HUES6 (cell line): ENCODE data around the gene HSFX3.
"Not testable (repeated sequence)": the region's sequence is repeated elsewhere in the genome, so short reads cannot be mapped to it uniquely, and the experiment has no call there.

Source experiments
- H3K27ac ChIP-seq: 2 replicates; pipeline ENCODE4 v1.7.0; 2013; ENCODE audit warnings: low read depth, mild to moderate bottlenecking, low read length, inconsistent platforms
- H3K27me3 ChIP-seq: 2 replicates; pipeline ENCODE4 v1.6.1; 2013; ENCODE audit warnings: low read length; ENCODE audit not compliant: control insufficient read depth, insufficient read depth
- H3K36me3 ChIP-seq: 2 replicates; pipeline ENCODE4 v1.6.1; 2013; ENCODE audit warnings: low read length; ENCODE audit not compliant: control insufficient read depth, insufficient read depth
- H3K4me1 ChIP-seq: 2 replicates; pipeline ENCODE4 v1.6.1; 2013; ENCODE audit warnings: low read length; ENCODE audit not compliant: control insufficient read depth, insufficient read depth
- H3K4me3 ChIP-seq: 2 replicates; pipeline ENCODE4 v1.5.1; 2013; ENCODE audit warnings: low read depth, low read length
- H3K9ac ChIP-seq: one replicate; pipeline ENCODE4 v1.6.1; 2013; ENCODE audit warnings: mild to moderate bottlenecking, low read length
- H3K9me3 ChIP-seq: 2 replicates; pipeline ENCODE4 v1.6.1; 2013; ENCODE audit warnings: low read depth, low read length; ENCODE audit not compliant: control insufficient read depth, insufficient read depth

Gene HSFX3

DNA sequence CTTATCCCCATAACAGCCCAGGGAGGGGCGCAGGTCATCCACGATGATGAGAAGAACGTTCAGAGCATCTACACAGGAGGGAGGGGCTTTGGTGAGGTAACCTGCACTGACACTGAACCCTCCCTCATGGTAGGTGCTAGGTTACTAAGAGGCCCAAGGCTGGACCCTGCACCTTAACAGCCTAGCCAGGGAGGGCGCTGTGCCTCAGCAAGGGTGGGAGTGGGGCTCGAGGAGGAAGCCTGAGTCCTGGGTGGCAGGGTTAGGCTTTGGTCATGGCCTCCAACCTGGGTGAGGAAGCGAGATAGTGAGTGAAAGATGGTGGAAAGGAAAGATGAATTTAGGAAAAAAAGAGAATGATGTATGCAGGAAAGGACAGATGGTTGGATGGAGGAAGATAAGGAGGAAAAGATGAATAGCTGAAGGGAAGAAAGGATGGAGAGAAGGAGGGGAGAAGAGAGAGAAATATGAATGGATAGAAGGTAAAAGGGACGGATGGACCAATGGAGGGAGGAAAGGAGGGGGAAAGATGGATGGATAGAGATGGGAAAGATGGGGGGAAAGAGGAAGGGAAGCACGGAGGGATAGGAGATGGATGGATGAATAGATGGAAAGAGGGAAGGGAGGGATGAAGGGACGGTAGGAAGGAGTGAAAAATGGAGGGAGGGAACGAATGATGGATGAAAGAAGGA lies 45.4 kb downstream of the HSFX3 start:
- Histone ChIP-seq H3K4me1 (peaks cover 30% of the 10 kb centered on the region), H3K27me3 (peaks cover 13% of the 10 kb centered on the region; the same call in 1 of the 2 replicates), H3K9me3 (no peaks in the 10 kb centered on the region), H3K27ac (no peak overlapping the region), H3K36me3 (peaks cover 29% of the 10 kb centered on the region), H3K4me3 (peak overlapping the region; percentile 75), H3K9ac (peak overlapping the region; percentile 87)

DNA sequence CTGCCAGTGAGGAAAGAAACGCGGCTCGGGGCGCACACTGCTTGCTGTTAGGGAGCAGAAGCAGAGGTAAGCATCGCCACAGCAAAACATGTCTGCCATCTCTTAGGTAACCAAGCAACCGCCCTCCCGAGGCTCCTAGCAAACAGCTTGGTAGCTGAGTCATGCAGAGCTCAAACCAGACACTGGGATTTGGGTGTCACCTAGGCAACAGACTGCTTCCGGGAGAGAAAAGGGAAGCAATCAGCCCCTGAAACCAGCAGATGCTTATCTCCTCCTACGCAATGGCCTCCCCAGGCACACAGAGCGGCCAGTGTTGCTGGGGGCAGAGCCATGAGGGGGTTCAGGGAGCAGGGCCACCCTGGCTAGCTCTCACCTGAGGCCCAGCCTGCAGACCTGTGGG lies 46.3 kb downstream of the HSFX3 start:
- not testable (repeated sequence) for H3K9me3 ChIP-seq, H3K27me3 ChIP-seq, H3K4me3 ChIP-seq, H3K27ac ChIP-seq
- H3K4me1 ChIP-seq = peaks cover 27% of the 10 kb centered on the region
- H3K9ac ChIP-seq = peak overlapping the region; percentile 46
- peaks cover 34% of the 10 kb centered on the region for H3K36me3 ChIP-seq

DNA sequence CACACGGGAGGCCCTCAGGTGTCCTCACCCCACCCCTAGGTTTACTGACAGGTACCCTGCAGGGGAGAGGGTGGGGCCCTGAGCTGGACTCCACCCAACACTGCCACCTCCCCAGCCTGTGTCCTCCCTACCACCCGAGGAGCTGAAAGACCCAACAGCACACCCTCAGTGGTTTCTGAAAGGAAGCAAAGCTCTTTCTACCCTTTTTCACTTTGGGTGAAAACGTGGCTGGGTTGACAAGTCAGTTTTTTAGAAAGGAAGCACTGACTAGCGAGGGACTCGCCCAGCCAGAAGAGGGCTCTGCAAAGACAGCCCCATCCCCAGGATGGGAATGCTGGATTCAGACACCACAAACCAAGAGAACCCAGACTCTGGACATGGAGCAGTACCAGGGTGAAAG lies 46.8 kb downstream of the HSFX3 start:
- not testable (repeated sequence) for H3K9ac ChIP-seq, H3K9me3 ChIP-seq, H3K4me3 ChIP-seq, H3K27me3 ChIP-seq, H3K27ac ChIP-seq
- peaks cover 39% of the 10 kb centered on the region for H3K36me3 ChIP-seq
- peaks cover 27% of the 10 kb centered on the region for H3K4me1 ChIP-seq

GRCh38 chrX:149499766-149500165 lies 50.0 kb downstream of the HSFX3 start:
- Histone ChIP-seq H3K4me3 (no peak overlapping the region), H3K9ac (no peak overlapping the region), H3K27ac (no peak overlapping the region), H3K9me3 (no peaks in the 10 kb centered on the region), H3K4me1 (peaks cover 22% of the 10 kb centered on the region), H3K36me3 (peaks cover 69% of the 10 kb centered on the region), H3K27me3 (no peaks in the 10 kb centered on the region)

DNA sequence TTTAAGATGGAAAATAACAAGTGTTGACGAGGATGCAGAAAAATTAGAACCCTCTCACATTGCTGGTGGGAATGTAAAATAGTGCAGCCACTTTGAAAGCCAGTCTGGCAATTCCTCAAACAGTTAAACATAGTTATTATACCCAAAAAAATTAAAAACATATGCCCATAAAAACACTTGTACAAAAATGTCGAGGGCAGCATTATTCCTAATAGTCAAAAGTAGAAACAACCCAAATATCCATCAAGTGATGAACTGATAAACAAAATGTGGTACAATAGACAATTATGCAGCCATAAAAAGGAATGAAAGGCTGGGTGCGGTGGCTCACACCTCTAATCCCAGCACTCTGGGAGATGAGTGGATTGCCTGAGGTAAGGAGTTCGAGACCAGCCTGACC lies 51.0 kb downstream of the HSFX3 start:
- no peak overlapping the region for H3K4me3 ChIP-seq
- H3K27ac ChIP-seq = no peak overlapping the region
- no peak overlapping the region for H3K9ac ChIP-seq
- H3K36me3 ChIP-seq = peaks cover 79% of the 10 kb centered on the region
- H3K27me3 ChIP-seq = no peaks in the 10 kb centered on the region
- no peaks in the 10 kb centered on the region for H3K9me3 ChIP-seq
- H3K4me1 ChIP-seq = peaks cover 14% of the 10 kb centered on the region; the same call in 1 of the 2 replicates
